ENCODE data around the gene PFKP. TPM values are rescaled to one million over a fixed set of nuclear protein-coding genes. Genes with fewer than 3 reads are reported as not detected.

PFKP gene
- total RNA-seq, 2 donors from 2014 or later: 17.4 to 39.6 TPM

DNA sequence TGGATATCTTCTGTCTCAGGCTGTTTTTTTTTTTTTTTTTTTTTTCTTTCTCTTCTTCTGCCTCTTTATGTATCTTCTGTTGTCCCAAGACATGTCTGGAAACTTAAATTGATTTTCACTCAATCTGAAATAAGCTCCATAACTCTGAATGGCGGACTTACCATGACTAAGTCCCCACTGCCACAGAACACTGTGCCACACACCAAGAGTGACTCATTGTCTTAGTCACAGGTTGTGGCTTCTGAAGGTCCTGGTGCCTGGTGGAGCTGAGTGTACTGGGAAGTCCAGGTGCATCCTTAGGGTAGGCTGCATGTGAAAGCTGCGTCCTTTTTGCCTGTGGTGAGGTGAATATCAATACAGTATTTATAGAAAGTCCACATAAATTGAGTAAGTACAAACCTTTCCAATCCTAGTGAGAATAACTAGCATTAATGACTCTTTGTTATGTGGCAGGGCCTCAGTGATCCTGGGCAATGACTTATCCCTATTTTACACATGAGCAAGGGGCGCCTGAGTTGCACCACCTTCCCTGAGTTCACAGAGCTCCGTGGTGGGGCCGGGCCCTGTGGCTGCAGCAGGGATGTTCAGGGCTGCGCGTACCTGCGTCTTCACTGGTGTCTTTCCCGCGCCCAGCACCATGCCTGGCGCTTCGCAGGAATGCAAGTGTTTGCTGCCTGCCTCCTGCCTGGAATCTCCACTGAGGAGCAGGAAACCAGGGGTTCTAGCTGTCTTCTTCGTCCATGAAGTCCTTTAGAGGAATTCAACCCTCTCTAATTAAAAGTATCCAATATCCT is 4.3 kb downstream of the PFKP start:
- Histone ChIP-seq H3K36me3 (replicated peaks in 1 of 2; ENCODE audit: insufficient read depth in 1 of 2, low read depth in 2 of 2) (no peaks in the 10 kb centered on the region), H3K4me1 (peaks cover 23% of the 10 kb centered on the region), H3K4me3 (no peak overlapping the region), H3K27me3 (peaks cover 0 to 12% of the 10 kb centered on the region in 2 donors), H3K9me3 (no peaks in the 10 kb centered on the region), H3K27ac (no peak overlapping the region)
- TF ChIP-seq, protein P1, sequence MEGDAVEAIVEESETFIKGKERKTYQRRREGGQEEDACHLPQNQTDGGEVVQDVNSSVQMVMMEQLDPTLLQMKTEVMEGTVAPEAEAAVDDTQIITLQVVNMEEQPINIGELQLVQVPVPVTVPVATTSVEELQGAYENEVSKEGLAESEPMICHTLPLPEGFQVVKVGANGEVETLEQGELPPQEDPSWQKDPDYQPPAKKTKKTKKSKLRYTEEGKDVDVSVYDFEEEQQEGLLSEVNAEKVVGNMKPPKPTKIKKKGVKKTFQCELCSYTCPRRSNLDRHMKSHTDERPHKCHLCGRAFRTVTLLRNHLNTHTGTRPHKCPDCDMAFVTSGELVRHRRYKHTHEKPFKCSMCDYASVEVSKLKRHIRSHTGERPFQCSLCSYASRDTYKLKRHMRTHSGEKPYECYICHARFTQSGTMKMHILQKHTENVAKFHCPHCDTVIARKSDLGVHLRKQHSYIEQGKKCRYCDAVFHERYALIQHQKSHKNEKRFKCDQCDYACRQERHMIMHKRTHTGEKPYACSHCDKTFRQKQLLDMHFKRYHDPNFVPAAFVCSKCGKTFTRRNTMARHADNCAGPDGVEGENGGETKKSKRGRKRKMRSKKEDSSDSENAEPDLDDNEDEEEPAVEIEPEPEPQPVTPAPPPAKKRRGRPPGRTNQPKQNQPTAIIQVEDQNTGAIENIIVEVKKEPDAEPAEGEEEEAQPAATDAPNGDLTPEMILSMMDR (IDR thresholded peaks at IDR 0.05): no peak
- TF ChIP-seq POLR2A (IDR thresholded peaks at IDR 0.05): no peak
- 82 to 83% methylated on average over 13 of the region's 13 CpGs for WGBS, 2 donors
- intact Hi-C loops (cut with DNase I): no loop called here
- ATAC-seq (no peak), DNase-seq (no peak)

DNA sequence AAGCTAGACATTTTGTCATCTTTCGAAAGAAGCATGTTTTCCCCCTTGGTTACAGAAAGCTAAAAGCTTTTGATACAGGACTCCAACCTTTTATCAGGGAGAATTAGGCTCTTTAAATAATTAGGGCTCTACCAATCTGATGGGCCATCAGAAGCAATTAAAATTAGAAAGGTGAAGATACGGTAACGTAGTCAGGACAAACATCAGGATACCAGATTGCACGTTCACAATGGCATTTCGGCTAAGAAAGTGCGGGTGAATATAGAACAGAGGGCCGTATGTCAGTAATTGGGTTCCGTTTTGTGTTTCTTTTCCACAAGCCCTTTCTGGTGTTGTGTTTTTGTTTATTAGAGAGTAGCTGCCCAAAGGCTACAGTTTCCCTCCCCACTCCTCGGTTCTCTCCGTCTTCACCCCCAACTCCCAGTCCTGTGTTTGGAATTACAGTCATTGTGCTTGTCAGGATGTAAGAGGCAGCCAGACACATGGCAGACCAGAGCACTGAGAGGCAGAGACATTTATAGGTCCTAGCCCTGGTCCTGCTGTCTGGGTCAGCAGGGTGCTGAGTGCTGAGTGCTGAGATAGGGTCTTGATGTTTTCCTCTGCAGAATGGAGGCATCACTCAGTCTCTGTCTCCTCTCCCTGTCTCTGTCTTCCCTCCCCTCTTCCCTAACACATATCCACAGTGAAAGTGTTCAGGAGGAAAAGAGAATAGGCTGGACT is 5.5 kb downstream of the PFKP start:
- H3K4me1 ChIP-seq: peaks cover 14% of the 10 kb centered on the region
- DNase-seq: no peak
- no peaks in the 10 kb centered on the region for H3K9me3 ChIP-seq
- no peak for ATAC-seq
- H3K27ac ChIP-seq: no peak overlapping the region
- WGBS, 2 donors: 75 to 76% methylated on average over 10 of the region's 10 CpGs
- H3K4me3 ChIP-seq: no peak overlapping the region
- no peaks in the 10 kb centered on the region for H3K36me3 ChIP-seq (replicated peaks in 1 of 2; ENCODE audit: insufficient read depth in 1 of 2, low read depth in 2 of 2)
- intact Hi-C loops (cut with DNase I): no loop called here
- TF ChIP-seq, protein P1 (IDR thresholded peaks at IDR 0.05): no peak
- no peak for TF ChIP-seq POLR2A (IDR thresholded peaks at IDR 0.05)
- peaks cover 0 to 9% of the 10 kb centered on the region in 2 donors for H3K27me3 ChIP-seq

DNA sequence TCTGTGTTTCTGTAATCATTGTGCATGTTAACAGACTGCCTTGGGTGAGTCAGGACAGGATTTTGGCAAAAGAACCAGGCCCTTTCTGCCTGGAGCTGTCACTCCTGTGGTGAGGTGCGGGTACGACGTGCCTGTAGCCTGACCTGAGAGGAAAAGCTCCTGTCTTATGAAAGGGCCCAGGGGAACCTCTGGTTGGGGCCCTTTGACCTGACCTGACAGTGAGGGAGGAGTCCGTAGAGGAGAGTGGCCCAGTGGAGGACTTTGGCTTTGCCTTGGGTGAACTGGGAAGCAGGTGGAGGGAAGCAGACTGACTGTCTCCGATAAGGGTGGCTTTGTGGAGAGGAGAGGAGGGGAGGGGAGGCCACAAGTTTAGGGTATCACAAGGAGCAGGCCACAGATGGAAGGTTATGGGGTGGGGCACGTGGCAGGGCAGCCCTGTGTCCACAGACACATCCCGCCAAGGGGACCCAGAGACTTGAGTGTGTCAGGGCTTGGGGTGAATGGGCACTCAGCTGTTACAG is 6.9 kb downstream of the PFKP start:
- peak; percentile 49 for ATAC-seq
- Histone ChIP-seq H3K4me3 (no peak overlapping the region), H3K27me3 (no peaks in the 10 kb centered on the region), H3K36me3 (replicated peaks in 1 of 2; ENCODE audit: insufficient read depth in 1 of 2, low read depth in 2 of 2) (no peaks in the 10 kb centered on the region), H3K9me3 (no peaks in the 10 kb centered on the region), H3K4me1 (peaks cover 2% of the 10 kb centered on the region), H3K27ac (peak overlapping the region in 2 of 4 donors; percentile 12 to 46)
- intact Hi-C loops (cut with DNase I): no loop called here
- WGBS, 2 donors: 41 to 50% methylated on average over 7 of the region's 7 CpGs
- TF ChIP-seq POLR2A (IDR thresholded peaks at IDR 0.05): no peak
- TF ChIP-seq, protein P1 (IDR thresholded peaks at IDR 0.05): no peak
- DNase-seq: no peak

DNA sequence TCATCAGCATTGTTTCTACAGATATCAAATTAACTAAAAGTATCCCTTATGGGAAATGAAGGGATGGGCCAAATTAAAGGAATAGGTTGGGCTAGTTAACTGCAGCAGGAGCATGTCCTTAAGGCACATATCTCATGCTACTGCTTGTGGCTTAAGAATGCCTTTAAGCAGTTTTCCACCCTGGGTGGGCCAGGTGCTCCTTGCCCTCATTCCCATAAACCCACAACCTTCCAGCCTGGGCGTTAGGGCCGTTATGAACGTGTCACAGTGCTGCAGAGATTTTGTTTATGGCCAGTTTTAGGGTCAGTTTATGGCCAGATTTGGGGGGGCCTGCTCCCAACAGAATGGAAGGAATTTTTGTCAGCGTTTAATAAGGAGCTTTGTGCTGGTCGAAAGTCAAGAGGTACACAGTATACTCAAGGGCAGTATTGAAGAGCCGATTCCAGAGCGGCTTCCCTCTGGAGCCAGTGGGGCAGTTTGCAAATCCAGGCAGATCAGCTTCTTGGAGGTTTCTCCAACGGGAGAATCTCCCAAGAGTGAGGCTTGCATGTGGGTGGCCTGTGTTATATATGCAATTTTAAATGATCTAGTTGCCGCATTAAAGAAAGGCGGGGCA is 7.7 kb downstream of the PFKP start:
- TF ChIP-seq, protein P1 (IDR thresholded peaks at IDR 0.05): no peak
- TF ChIP-seq POLR2A (IDR thresholded peaks at IDR 0.05): no peak
- no peaks in the 10 kb centered on the region for H3K9me3 ChIP-seq
- no peak overlapping the region for H3K4me3 ChIP-seq
- H3K36me3 ChIP-seq (replicated peaks in 1 of 2; ENCODE audit: insufficient read depth in 1 of 2, low read depth in 2 of 2): no peaks in the 10 kb centered on the region
- no peak for ATAC-seq
- WGBS, 2 donors: 60 to 70% methylated on average over 9 to 10 of the region's 10 CpGs
- no peaks in the 10 kb centered on the region for H3K4me1 ChIP-seq
- no peak for DNase-seq
- intact Hi-C loops (cut with DNase I): no loop called here
- no peaks in the 10 kb centered on the region for H3K27me3 ChIP-seq
- H3K27ac ChIP-seq: no peak overlapping the region
